Dermis microvascular lymphatic vessel endothelial cell (primary cell): Measurements from ENCODE around the gene PPP1R14C. TPM values are rescaled to one million over a fixed set of nuclear protein-coding genes. Genes with fewer than 3 reads are reported as not detected.

Source experiments
- DNase-seq, 2 donors: peaks; one replicate each; pipeline versions ENCODE4 v3.0.0 to v3.0.0-alpha.2; 2010; ENCODE audit warnings: low read depth in 2 of 2
- total RNA-seq: library from RNA; depleted of rRNA; stranded (reverse); fragments of >200 nt; gene quantifications from 2 replicates; pipeline ENCODE4 v1.2.1, GENCODE V29; 2014

Gene PPP1R14C
- total RNA-seq, 1 donor from 2014 or later = not detected

- no peak for DNase-seq
Observed at GRCh38 chr6:150248300-150248699, 105.5 kb downstream of the PPP1R14C start.

- no peak for DNase-seq
Observed at GRCh38 chr6:150249261-150249660, 106.4 kb downstream of the PPP1R14C start.

GRCh38 chr6:150250826-150251225 is 108.0 kb downstream of the PPP1R14C start:
- DNase-seq = no peak

DNA sequence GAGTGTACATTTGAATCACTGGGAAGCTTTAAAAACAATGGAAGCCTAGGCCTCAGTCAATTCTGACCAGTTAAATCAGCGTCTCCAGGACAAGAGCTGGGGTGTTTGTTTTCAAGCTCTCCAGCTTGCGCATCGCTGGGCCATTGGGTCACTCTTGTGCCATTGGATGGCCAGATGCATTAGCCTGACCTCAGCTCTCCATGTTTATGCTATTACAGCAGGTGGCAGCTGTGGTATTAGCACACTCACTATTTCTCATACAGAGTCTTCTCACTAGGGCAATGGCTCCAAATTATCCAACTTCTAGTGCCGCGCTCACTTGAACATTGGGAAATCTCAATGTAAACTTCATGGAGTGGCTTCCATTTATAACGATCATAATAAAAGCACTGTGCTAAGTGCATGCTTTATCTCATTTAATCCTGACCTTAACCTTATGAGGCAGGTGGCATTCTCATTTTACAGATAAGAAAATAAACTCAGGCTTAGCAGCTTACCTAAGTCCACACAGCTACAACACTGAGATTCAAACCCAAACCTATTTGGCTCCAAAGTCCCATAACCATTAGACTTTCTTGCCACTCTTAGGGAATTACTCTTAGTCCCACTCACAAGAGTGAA is 108.8 kb downstream of the PPP1R14C start:
- DNase-seq = no peak

DNA sequence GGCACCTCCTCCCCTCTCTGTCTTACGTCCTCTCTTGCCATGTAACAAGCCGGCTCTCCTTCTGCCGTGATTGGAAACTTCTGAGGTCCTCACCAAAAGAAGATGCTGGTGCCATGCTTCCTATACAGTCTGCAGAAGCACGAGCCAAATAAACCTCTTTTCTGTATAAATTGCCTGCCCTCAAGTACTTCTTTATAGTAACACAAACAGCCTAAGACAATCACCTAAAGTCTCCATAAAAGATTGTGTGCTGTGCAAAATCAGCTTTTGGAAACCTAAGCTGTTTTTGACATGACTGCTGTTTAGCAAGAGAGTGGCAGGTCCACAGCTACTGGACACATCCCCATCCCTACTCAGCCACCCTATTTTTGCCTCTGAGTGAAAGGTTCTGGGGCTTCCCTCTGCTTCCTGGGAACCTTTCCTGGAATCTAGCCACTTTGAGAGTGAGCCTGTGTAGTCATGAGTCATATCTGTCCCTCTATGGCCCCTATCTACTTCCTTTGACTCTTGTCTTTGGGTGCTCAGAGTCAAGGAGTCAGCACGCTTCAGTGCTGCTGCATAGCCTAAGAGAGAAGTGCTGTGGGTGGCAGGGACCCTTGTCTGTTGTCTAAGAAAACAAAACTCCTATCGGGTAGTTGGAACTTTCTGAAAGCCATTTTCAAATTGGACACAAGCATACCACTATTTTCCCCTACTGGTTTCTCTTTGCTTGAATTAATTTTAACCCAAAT is 110.0 kb downstream of the PPP1R14C start:
- DNase-seq = no peak

GRCh38 chr6:150253489-150253888 is 110.6 kb downstream of the PPP1R14C start:
- no peak for DNase-seq

DNA sequence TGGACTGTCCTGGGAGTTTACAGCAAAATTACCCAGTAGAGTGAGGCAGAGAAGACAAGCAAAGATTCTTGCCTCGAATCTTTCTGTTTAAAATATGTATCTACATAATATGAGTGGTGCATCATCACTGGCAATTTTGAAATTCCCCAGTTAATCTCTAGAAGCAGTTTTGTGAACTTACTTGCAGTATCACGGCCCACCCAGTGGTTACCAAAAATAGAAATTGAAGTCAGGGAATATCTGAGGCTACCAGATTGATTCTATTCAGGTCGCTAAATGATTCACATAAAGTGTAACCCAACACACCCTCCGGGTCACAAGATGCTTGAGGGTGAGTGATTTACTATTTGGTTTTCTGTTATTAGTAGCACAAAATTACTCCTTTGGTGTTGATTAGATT is 111.9 kb downstream of the PPP1R14C start:
- DNase-seq = no peak

GRCh38 chr6:150255840-150256239 is 113.0 kb downstream of the PPP1R14C start:
- DNase-seq = no peak

GRCh38 chr6:150256618-150257272 is 113.9 kb downstream of the PPP1R14C start:
- DNase-seq = no peak

DNA sequence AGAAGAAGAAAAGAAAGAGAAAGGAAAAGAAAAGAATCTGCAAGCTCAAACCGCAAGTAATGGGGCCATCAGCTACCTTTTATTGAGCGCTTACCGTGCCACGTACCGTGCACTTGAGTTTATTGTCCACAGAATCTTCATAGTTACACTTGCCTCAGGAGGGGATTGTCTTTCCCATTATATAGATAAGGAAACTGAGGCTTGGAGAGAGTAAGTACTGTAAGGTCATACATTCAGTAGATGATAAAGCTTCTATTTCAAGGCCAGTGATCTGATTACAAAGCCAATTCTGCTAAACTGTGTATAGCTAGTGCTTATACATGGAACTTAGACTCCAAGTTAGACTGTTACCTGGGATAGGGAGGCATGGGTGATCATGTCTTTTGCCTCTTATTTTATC is 115.5 kb downstream of the PPP1R14C start:
- DNase-seq = no peak

DNA sequence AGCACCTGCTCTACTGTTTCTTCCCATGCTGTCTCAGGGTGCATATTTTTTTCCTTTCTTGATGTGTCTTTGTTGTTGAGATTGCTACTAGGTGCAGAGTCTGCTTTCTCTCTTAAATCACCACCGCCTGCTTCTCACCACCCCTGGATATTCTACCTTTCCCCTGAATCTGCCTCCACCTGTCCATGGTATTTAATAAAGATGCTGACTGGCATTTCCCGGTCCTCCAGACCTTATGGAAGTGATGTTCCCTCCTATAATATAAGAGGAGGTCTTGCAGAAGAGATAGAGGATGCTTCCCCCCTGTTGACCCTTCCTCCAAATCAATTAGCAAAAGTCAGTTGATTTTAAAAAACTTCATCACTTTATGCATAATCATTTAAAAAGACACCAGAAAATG is 118.1 kb downstream of the PPP1R14C start:
- no peak for DNase-seq

DNA sequence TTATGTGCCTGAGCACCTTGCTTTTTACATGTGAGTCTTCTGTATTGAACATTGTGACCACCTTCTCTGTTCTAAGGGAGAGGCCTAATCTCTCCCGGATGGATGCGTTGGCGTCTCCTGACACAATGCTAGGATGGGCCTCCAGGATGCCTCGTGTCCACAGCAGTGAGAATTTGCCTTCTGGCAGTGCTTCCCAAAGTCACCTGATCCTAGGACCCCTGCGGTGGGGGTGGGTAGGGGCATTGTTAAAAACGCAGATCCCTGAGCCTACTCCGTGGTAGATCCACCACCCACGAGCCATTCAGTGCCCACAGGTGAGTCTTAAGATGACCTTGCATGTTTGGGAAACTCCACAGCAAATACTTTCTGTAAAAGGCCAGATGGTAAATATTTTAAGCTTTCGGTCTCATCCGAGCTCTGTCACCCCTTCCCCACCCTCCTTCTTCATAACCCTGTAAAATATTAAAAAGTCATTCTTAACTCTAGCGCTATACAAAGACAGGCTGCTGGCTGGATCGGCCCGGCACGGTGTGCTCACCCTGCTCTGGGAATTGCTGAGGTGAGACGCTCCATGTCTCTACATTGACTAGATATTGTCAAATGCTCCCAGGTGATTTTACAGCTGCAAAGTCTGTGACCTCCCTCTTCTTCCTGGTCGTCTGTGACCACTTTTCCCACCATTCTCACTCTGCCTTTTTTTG is 119.3 kb downstream of the PPP1R14C start:
- DNase-seq = no peak

DNA sequence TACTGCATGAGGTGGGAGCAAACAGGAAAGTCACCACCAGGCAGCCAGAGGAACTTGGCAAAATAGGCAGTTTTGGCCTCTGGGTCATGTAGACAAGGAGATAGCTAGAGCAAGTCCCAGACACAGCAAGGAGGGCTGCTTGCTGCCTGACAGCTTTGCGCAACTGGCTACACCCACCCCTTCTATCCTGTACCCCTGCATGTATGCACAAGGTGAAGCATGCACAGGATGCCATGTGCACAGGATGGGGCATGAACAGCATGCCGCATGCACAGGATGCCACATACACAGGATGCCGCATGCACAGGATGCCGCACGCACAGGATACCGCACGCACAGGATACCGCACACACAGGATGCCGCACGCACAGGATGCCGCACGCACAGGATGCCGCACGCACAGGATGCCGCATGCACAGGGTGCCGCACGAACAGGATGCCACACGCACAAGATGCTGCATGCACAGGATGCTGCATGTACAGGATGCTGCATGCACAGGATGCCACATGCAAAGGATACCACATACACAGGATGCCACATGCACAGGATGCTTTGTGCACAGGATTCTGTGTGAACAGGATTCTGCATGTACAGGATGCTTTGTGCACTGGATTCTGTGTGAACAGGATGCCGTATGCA is 121.0 kb downstream of the PPP1R14C start:
- no peak for DNase-seq

- DNase-seq = no peak
Observed at GRCh38 chr6:150266309-150266708, 123.5 kb downstream of the PPP1R14C start.

DNA sequence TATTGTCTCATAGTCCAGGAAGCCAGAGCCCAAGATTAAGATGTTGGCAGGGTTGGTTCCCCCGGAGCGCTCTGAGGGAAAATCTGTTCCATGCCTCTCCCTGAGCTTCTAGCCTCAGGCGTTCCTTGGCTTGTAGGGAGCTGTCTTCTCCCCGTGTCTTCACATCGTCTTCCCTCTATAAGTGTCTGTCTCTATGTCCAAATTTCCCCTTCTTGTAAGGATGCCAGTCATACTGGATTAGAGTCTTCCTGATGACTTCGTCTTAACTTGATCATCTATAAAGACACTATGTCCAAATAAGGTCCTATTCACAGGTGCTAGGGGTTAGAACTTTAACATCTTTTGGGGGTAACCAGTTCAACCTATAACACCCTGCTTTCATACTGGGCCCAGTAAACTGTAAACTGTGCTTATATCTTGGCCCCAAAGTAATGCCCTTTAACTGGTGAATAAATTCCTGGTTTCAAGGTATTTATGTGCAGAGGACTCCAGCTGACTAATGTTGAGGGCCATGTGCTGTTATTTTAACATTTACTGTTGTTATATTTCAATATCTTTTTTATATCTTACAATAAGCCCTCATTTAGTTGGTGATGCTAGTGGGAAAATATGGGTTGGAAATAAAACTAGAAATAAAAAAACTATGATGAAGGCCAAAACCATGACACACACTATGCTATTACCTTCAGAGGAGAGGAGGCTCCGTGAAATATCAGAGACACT is 124.3 kb downstream of the PPP1R14C start:
- no peak for DNase-seq

- no peak for DNase-seq
Observed at GRCh38 chr6:150267686-150268561, 125.1 kb downstream of the PPP1R14C start.

- DNase-seq = no peak
Observed at GRCh38 chr6:150269130-150269856, 126.4 kb downstream of the PPP1R14C start.

DNA sequence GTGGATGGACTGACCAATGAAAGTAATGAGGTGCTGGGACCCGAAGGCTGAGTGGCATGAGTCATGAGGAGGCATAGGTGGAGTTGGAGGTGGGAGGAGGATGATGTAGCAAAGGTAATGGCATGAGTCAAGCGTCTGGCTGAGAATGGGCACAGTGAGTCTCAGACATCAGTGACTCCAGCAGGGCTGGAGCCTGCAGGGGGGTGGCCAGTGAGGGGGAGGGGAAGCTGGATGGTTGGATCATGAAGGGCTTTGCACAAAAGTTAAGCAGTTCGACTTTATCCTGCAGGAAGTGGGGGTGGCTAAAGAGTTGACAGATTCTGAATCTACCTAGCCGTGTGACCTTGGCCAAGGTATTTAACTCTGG is 127.0 kb downstream of the PPP1R14C start:
- no peak for DNase-seq

GRCh38 chr6:150270330-150271052 is 127.6 kb downstream of the PPP1R14C start:
- no peak for DNase-seq
